HEK293T (cell line): Measurements from ENCODE around the gene DIRAS3.

ENCODE experiments used
- ARNT ChIP-seq: fragments of 450-650 bp; IDR thresholded peaks from 2 replicates; pipeline ENCODE4 v1.6.1; 2017; ENCODE audit warnings: mild to moderate bottlenecking
- ELF4 ChIP-seq: fragments of 450-650 bp; IDR thresholded peaks from 2 replicates; pipeline ENCODE4 v1.6.1; 2017; ENCODE audit warnings: antibody characterized with exemption
- FOXA1 ChIP-seq: fragments of 450-650 bp; IDR thresholded peaks from 2 replicates; pipeline ENCODE4 v1.6.1; 2016; ENCODE audit warnings: mild to moderate bottlenecking
- NFRKB ChIP-seq: fragments of 450-650 bp; IDR thresholded peaks from 2 replicates; pipeline ENCODE4 v1.6.1; 2016; ENCODE audit warnings: mild to moderate bottlenecking, moderate library complexity
- PKNOX1 ChIP-seq: fragments of 450-650 bp; IDR thresholded peaks from 2 replicates; pipeline ENCODE4 v1.6.1; 2016

GRCh38 chr1:68049941-68050878, at the start of gene DIRAS3:
- no peak for TF ChIP-seq NFRKB
- TF ChIP-seq ELF4, result no peak
- TF ChIP-seq FOXA1, result no peak
- TF ChIP-seq PKNOX1, result no peak
- no peak for TF ChIP-seq ARNT
